ENCODE data around the gene PECR. TPM values are rescaled to one million over a fixed set of nuclear protein-coding genes. Genes with fewer than 3 reads are reported as not detected.
"Not testable (repeated sequence)": the region's sequence is repeated elsewhere in the genome, so short reads cannot be mapped to it uniquely, and the experiment has no call there.

PECR gene
- total RNA-seq, 1 donor from 2014 or later: 16.2 TPM

DNA sequence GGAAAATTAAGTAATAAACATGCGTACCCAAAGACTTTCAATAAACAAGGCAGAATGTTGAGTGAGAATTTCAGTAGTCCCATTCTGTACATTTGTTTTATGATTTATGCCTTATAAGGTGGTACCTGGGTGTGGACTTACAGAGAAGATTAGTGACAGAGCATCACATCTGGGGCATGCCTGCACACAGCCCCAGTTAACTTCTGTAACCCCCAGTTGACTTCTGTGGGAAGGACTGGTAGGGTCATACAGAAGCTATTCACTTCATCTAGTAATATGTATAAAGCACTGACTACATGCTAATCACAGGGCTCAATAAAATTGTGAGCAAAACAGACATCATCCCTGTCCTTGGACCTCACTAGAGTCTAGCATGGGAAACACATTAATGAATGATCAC is 84.4 kb downstream of the PECR start:
- Histone ChIP-seq H3K36me3 (ENCODE audit: control insufficient read depth in 3 of 3, insufficient read depth in 3 of 3, low read length in 3 of 3) (peaks cover 0 to 2% (median 2%) of the 10 kb centered on the region in 3 donors), H3K27ac (ENCODE audit: low read depth, low read length) (no peak overlapping the region), H3K9me3 (ENCODE audit: control insufficient read depth in 3 of 3, low read length in 3 of 3) (no peaks in the 10 kb centered on the region), H3K4me3 (ENCODE audit: low read length in 3 of 3) (no peak overlapping the region), H3K4me1 (ENCODE audit: control insufficient read depth in 3 of 3, insufficient read depth in 3 of 3, low read length in 3 of 3) (peaks cover 0 to 3% (median 0%) of the 10 kb centered on the region in 3 donors), H3K9ac (ENCODE audit: low read depth in 1 of 3, low read length in 3 of 3) (no peak overlapping the region), H3K27me3 (ENCODE audit: control insufficient read depth in 3 of 3, insufficient read depth in 3 of 3, low read length in 3 of 3) (no peaks in the 10 kb centered on the region)

DNA sequence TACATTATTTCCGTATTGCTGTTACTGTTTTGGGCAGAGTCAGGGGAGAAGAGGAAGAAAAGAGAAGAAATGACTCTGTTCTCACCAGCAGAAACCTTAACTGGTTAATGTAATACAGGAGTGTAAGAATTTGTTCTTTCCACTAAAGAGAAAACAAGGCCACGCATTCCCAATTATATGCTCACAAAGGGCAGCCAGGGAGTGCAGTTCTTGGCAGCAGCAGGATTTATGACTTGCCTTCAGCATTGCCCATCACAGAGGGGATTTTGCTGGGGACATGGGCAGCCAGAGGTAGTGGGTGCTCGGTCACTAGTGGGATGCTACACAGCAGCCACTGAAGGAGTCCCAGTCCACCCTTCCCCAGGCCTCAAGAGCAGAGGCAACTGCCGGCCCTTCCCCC is 86.7 kb downstream of the PECR start:
- Histone ChIP-seq H3K27ac (ENCODE audit: low read depth, low read length) (no peak overlapping the region), H3K9me3 (ENCODE audit: control insufficient read depth in 3 of 3, low read length in 3 of 3) (no peaks in the 10 kb centered on the region), H3K4me1 (ENCODE audit: control insufficient read depth in 3 of 3, insufficient read depth in 3 of 3, low read length in 3 of 3) (no peaks in the 10 kb centered on the region), H3K4me3 (ENCODE audit: low read length in 3 of 3) (no peak overlapping the region), H3K36me3 (ENCODE audit: control insufficient read depth in 3 of 3, insufficient read depth in 3 of 3, low read length in 3 of 3) (peaks cover 0 to 2% (median 2%) of the 10 kb centered on the region in 3 donors), H3K27me3 (ENCODE audit: control insufficient read depth in 3 of 3, insufficient read depth in 3 of 3, low read length in 3 of 3) (no peaks in the 10 kb centered on the region), H3K9ac (ENCODE audit: low read depth in 1 of 3, low read length in 3 of 3) (no peak overlapping the region)

- H3K9ac ChIP-seq (ENCODE audit: low read depth in 1 of 3, low read length in 3 of 3); H3K4me3 ChIP-seq (ENCODE audit: low read length in 3 of 3); H3K4me1 ChIP-seq (ENCODE audit: control insufficient read depth in 3 of 3, insufficient read depth in 3 of 3, low read length in 3 of 3); H3K27ac ChIP-seq (ENCODE audit: low read depth, low read length); H3K36me3 ChIP-seq (ENCODE audit: control insufficient read depth in 3 of 3, insufficient read depth in 3 of 3, low read length in 3 of 3); H3K9me3 ChIP-seq (ENCODE audit: control insufficient read depth in 3 of 3, low read length in 3 of 3); H3K27me3 ChIP-seq (ENCODE audit: control insufficient read depth in 3 of 3, insufficient read depth in 3 of 3, low read length in 3 of 3): not testable (repeated sequence)
These were observed 92.9 kb downstream of the PECR start for GRCh38 chr2:215988556-215989207.

Other genes starting within 250 kb of the PECR start
- gene MREG, start 68.3 kb downstream of the PECR start, total RNA-seq: 0.52 TPM
- 1.6 TPM for gene TMEM169, start 110 bp upstream of the PECR start, total RNA-seq
- 188 TPM for gene XRCC5, start 27.5 kb upstream of the PECR start, total RNA-seq